HepG2 (cell line): ENCODE results near the gene PKP3. TPM values are rescaled to one million over a fixed set of nuclear protein-coding genes. Genes with fewer than 3 reads are reported as not detected.

Experiments used
- AGO2 ChIP-seq: fragments of 200-400 bp; formaldehyde crosslinking; optimal IDR thresholded peaks from 2 replicates; pipeline ENCODE3; 2017; ENCODE audit warnings: mild to moderate bottlenecking, low read depth, low read length, moderate library complexity
- HNF4A ChIP-seq: sonication (generic); formaldehyde crosslinking; IDR thresholded peaks from 2 replicates; pipeline ENCODE4 v1.4.0; 2020; ENCODE audit warnings: missing genetic modification reagents
- HOMEZ ChIP-seq: IDR thresholded peaks from 2 replicates; pipeline ENCODE4 v1.6.1; 2016; ENCODE audit warnings: low read depth
- KDM3A ChIP-seq: IDR thresholded peaks from 2 replicates; pipeline ENCODE4 v1.6.1; 2018; ENCODE audit warnings: low read depth, missing compliant biosample characterization
- KDM4B ChIP-seq: sonication (generic); formaldehyde crosslinking; IDR thresholded peaks from 2 replicates; pipeline ENCODE4 v1.4.0; 2020; ENCODE audit warnings: missing genetic modification reagents
- MTA1 ChIP-seq: sonication (generic); formaldehyde crosslinking; IDR thresholded peaks from 2 replicates; pipeline ENCODE4 v1.4.0; 2020; ENCODE audit warnings: missing genetic modification reagents, mild to moderate bottlenecking, borderline replicate concordance
- MTERF4 ChIP-seq: sonication (generic); formaldehyde crosslinking; IDR thresholded peaks from 2 replicates; pipeline ENCODE4 v1.8.0; 2023; ENCODE audit warnings: mild to moderate bottlenecking, missing genetic modification reagents
- NFIB ChIP-seq: sonication (generic); formaldehyde crosslinking; IDR thresholded peaks from 2 replicates; pipeline ENCODE4 v1.9.0; 2021; ENCODE audit warnings: missing genetic modification reagents, mild to moderate bottlenecking, borderline replicate concordance
- NFRKB ChIP-seq: fragments of 450-650 bp; IDR thresholded peaks from 2 replicates; pipeline ENCODE4 v1.6.1; 2017
- RARG ChIP-seq: sonication (generic); formaldehyde crosslinking; IDR thresholded peaks from 2 replicates; pipeline ENCODE4 v1.4.0; 2020; ENCODE audit warnings: low read depth, mild to moderate bottlenecking, missing genetic modification reagents
- SP1 ChIP-seq, 2 experiments: fragments of 450-650 bp in 1 of 2; sonication (generic) in 1 of 2; formaldehyde crosslinking in 1 of 2; IDR thresholded peaks; 2 replicates each; pipeline versions ENCODE4 v1.4.0 to v1.6.1; 2016 to 2020; ENCODE audit warnings: missing genetic modification reagents in 1 of 2
- ZC3H13 ChIP-seq: sonication (generic); formaldehyde crosslinking; IDR thresholded peaks from 2 replicates; pipeline ENCODE4 v1.8.1; 2023; ENCODE audit warnings: mild to moderate bottlenecking, missing genetic modification reagents, moderate library complexity
- ZKSCAN8 ChIP-seq: IDR thresholded peaks from 2 replicates; pipeline ENCODE4 v1.6.1; 2016; ENCODE audit warnings: borderline replicate concordance, missing genetic modification reagents, missing compliant biosample characterization
- ZNF296 ChIP-seq: sonication (generic); formaldehyde crosslinking; conservative IDR thresholded peaks from 2 replicates; pipeline ENCODE4 v1.5.0; 2020; ENCODE audit warnings: mild to moderate bottlenecking, missing genetic modification reagents
- ZNF318 ChIP-seq: sonication (generic); formaldehyde crosslinking; IDR thresholded peaks from 2 replicates; pipeline ENCODE4 v1.4.0; 2020; ENCODE audit warnings: mild to moderate bottlenecking, missing genetic modification reagents
- ZNF326 ChIP-seq: sonication (generic); formaldehyde crosslinking; IDR thresholded peaks from 2 replicates; pipeline ENCODE4 v1.4.0; 2020; ENCODE audit warnings: missing genetic modification reagents, borderline replicate concordance
- ZNF546 ChIP-seq: sonication (generic); formaldehyde crosslinking; conservative IDR thresholded peaks from 2 replicates; pipeline ENCODE4 v1.8.1; 2023; ENCODE audit warnings: mild to moderate bottlenecking, missing genetic modification reagents
- ZNF562 ChIP-seq: sonication (generic); formaldehyde crosslinking; IDR thresholded peaks from 2 replicates; pipeline ENCODE4 v1.8.0; 2022; ENCODE audit warnings: missing genetic modification reagents, borderline replicate concordance
- ZNF607 ChIP-seq: sonication (generic); formaldehyde crosslinking; IDR thresholded peaks from 2 replicates; pipeline ENCODE4 v1.5.1; 2020; ENCODE audit warnings: missing genetic modification reagents, mild to moderate bottlenecking, borderline replicate concordance
- polyA plus RNA-seq, 8 experiments: library from polyadenylated mRNA; depleted of rRNA in 3 of 8; stranded (reverse) in 7 of 8; unstranded in 1 of 8; fragments of >200 nt; fragmentation: Illumina TruSeq in 4 of 8; extraction: Trizol in 4 of 8; gene quantifications; 2 replicates each; pipeline versions ENCODE4 v1.2.1 to v1.2.3, GENCODE V29; 2011 to 2016; ENCODE audit warnings: low read depth in 4 of 8, missing spikeins in 1 of 8, mixed read lengths in 1 of 8; ENCODE audit not compliant: insufficient read depth in 1 of 8
- total RNA-seq, 5 experiments: library from RNA; depleted of rRNA; stranded (reverse); fragments of >200 nt; fragmentation: Illumina TruSeq; extraction: Trizol; gene quantifications; 2 replicates each; pipeline ENCODE4 v1.2.3, GENCODE V29; 2016; ENCODE audit warnings: low read depth in 1 of 5

Gene PKP3
- total and polyA plus RNA-seq, 2 of the 13 experiments (the other 11 are each of a cell fraction or from before 2014, with no cell fraction given) = 18.0 to 28.7 TPM

GRCh38 chr11:409600-410483, 15.8 kb downstream of the PKP3 start (continued):
- TF ChIP-seq MTERF4 (CRISPR knock-in tag) = peak; percentile 50; the same call in 1 of the 2 replicates
- no peak for TF ChIP-seq NFIB (CRISPR knock-in tag)
- no peak for TF ChIP-seq RARG (CRISPR knock-in tag)
- no peak for TF ChIP-seq KDM3A
- no peak for TF ChIP-seq ZNF562 (CRISPR knock-in tag)
- TF ChIP-seq MTA1 (CRISPR knock-in tag) = peak; percentile 57; the same call in 1 of the 2 replicates
- peak; percentile 99 for TF ChIP-seq ZNF296 (CRISPR knock-in tag)
- TF ChIP-seq ZNF326 (CRISPR knock-in tag) = peak; percentile 84; the same call in 1 of the 2 replicates
- TF ChIP-seq ZC3H13 (CRISPR knock-in tag) = 0 out of 2 replicates have a peak, but pooled peaks have one; percentile 22
- no peak for TF ChIP-seq KDM4B
- TF ChIP-seq HNF4A (CRISPR knock-in tag) = peak; percentile 58; the same call in 1 of the 2 replicates
- TF ChIP-seq HOMEZ (CRISPR knock-in tag) = no peak
- peak; percentile 64 for TF ChIP-seq AGO2
- TF ChIP-seq ZNF546 (CRISPR knock-in tag) = no peak
- no peak for TF ChIP-seq NFRKB
- TF ChIP-seq ZKSCAN8 (CRISPR knock-in tag) = no peak
- no peak for TF ChIP-seq ZNF318 (CRISPR knock-in tag)
- TF ChIP-seq SP1 (IDR thresholded peaks at IDR 0.05) = no peak
- 0 out of 2 replicates have a peak, but pooled peaks have one; percentile 18 for TF ChIP-seq SP1 (CRISPR knock-in tag; IDR thresholded peaks at IDR 0.05)
- TF ChIP-seq ZNF607 (CRISPR knock-in tag) = no peak; the same call in 1 of the 2 replicates
